HepG2 (cell line): ENCODE measurements around the gene DHX30. TPM values are rescaled to one million over a fixed set of nuclear protein-coding genes. Genes with fewer than 3 reads are reported as not detected.

ENCODE experiments used
- ADNP ChIP-seq: sonication (generic); formaldehyde crosslinking; IDR thresholded peaks from 2 replicates; pipeline ENCODE4 v1.4.0; 2020; ENCODE audit warnings: missing genetic modification reagents
- CHD2 ChIP-seq: IDR thresholded peaks from 2 replicates; pipeline ENCODE4 v1.6.1; 2011; ENCODE audit warnings: low read depth, low read length, improper control_type of control experiment
- ELF3 ChIP-seq: IDR thresholded peaks from 2 replicates; pipeline ENCODE4 v1.6.1; 2016; ENCODE audit warnings: missing genetic modification reagents, missing compliant biosample characterization
- EZH2 ChIP-seq: conservative IDR thresholded peaks from 2 replicates; pipeline ENCODE4 v1.6.1; 2012; ENCODE audit warnings: mild to moderate bottlenecking, low read depth, low read length, moderate library complexity
- HOXA5 ChIP-seq: sonication (generic); formaldehyde crosslinking; IDR thresholded peaks from 2 replicates; pipeline ENCODE4 v1.4.0; 2020; ENCODE audit warnings: missing genetic modification reagents
- JUNB ChIP-seq: sonication (generic); formaldehyde crosslinking; IDR thresholded peaks from 2 replicates; pipeline ENCODE4 v1.8.0; 2022; ENCODE audit warnings: missing genetic modification reagents, mild to moderate bottlenecking, borderline replicate concordance
- KDM4B ChIP-seq: sonication (generic); formaldehyde crosslinking; IDR thresholded peaks from 2 replicates; pipeline ENCODE4 v1.4.0; 2020; ENCODE audit warnings: missing genetic modification reagents
- POGZ ChIP-seq: sonication (generic); formaldehyde crosslinking; IDR thresholded peaks from 2 replicates; pipeline ENCODE4 v1.4.0; 2020; ENCODE audit warnings: mild to moderate bottlenecking, missing genetic modification reagents
- PRPF4 ChIP-seq: fragments of 200-400 bp; formaldehyde crosslinking; IDR thresholded peaks from 2 replicates; pipeline ENCODE4 v1.6.1; 2016; ENCODE audit warnings: low read length, low read depth; ENCODE audit not compliant: poor library complexity, severe bottlenecking
- REST ChIP-seq, 2 experiments: IDR thresholded peaks; 2 replicates each; pipeline ENCODE4 v1.6.1; 2011 to 2012; ENCODE audit warnings: low read length in 2 of 2, borderline replicate concordance in 1 of 2, low read depth in 1 of 2, mild to moderate bottlenecking in 1 of 2, moderate library complexity in 1 of 2
- SETDB1 ChIP-seq: sonication (generic); formaldehyde crosslinking; IDR thresholded peaks from 2 replicates; pipeline ENCODE4 v1.5.1; 2020; ENCODE audit warnings: missing genetic modification reagents, mild to moderate bottlenecking, borderline replicate concordance
- SIN3B ChIP-seq: fragments of 150-350 bp; IDR thresholded peaks from 2 replicates; pipeline ENCODE4 v1.6.1; 2014; ENCODE audit warnings: low read length
- SUZ12 ChIP-seq: fragments of 150-350 bp; IDR thresholded peaks from 2 replicates; pipeline ENCODE4 v1.6.1; 2014; ENCODE audit warnings: low read depth, low read length
- TMF1 ChIP-seq: sonication (generic); formaldehyde crosslinking; IDR thresholded peaks from 2 replicates; pipeline ENCODE4 v1.8.1; 2022; ENCODE audit warnings: low read depth, missing genetic modification reagents
- XRCC5 ChIP-seq: fragments of 200-400 bp; formaldehyde crosslinking; optimal IDR thresholded peaks from 2 replicates; pipeline ENCODE3; 2017; ENCODE audit warnings: mild to moderate bottlenecking, low read length
- ZBTB49 ChIP-seq: sonication (generic); formaldehyde crosslinking; IDR thresholded peaks from 2 replicates; pipeline ENCODE4 v1.4.0; 2020; ENCODE audit warnings: missing genetic modification reagents, borderline replicate concordance
- ZNF232 ChIP-seq: sonication (generic); formaldehyde crosslinking; IDR thresholded peaks from 2 replicates; pipeline ENCODE4 v1.4.0; 2020; ENCODE audit warnings: missing genetic modification reagents, borderline replicate concordance
- ZNF256 ChIP-seq: sonication (generic); formaldehyde crosslinking; conservative IDR thresholded peaks from 2 replicates; pipeline ENCODE4 v1.4.0; 2020; ENCODE audit warnings: missing genetic modification reagents
- ZNF350 ChIP-seq: sonication (generic); formaldehyde crosslinking; IDR thresholded peaks from 2 replicates; pipeline ENCODE4 v1.4.0; 2020; ENCODE audit warnings: mild to moderate bottlenecking, low read depth, missing genetic modification reagents, borderline replicate concordance
- ZNF501 ChIP-seq: sonication (generic); formaldehyde crosslinking; IDR thresholded peaks from 2 replicates; pipeline ENCODE4 v1.5.1; 2020; ENCODE audit warnings: mild to moderate bottlenecking, moderate library complexity, missing genetic modification reagents
- polyA plus RNA-seq, 8 experiments: library from polyadenylated mRNA; depleted of rRNA in 3 of 8; stranded (reverse) in 7 of 8; unstranded in 1 of 8; fragments of >200 nt; fragmentation: Illumina TruSeq in 4 of 8; extraction: Trizol in 4 of 8; gene quantifications; 2 replicates each; pipeline versions ENCODE4 v1.2.1 to v1.2.3, GENCODE V29; 2011 to 2016; ENCODE audit warnings: low read depth in 4 of 8, missing spikeins in 1 of 8, mixed read lengths in 1 of 8; ENCODE audit not compliant: insufficient read depth in 1 of 8
- total RNA-seq, 5 experiments: library from RNA; depleted of rRNA; stranded (reverse); fragments of >200 nt; fragmentation: Illumina TruSeq; extraction: Trizol; gene quantifications; 2 replicates each; pipeline ENCODE4 v1.2.3, GENCODE V29; 2016; ENCODE audit warnings: low read depth in 1 of 5
- TF ChIP-seq, protein P1 (sequence below): sonication (generic); formaldehyde crosslinking; IDR thresholded peaks from 2 replicates; pipeline ENCODE4 v1.4.0; 2020; ENCODE audit warnings: missing genetic modification reagents

Gene DHX30
- total and polyA plus RNA-seq, 2 of the 13 experiments (the other 11 are each of a cell fraction or from before 2014, with no cell fraction given), result 30.6 to 59.4 TPM

- TF ChIP-seq XRCC5, result peak; percentile 96
- no peak for TF ChIP-seq PRPF4
- TF ChIP-seq ZNF232 (CRISPR knock-in tag), result no peak; the same call in 1 of the 2 replicates
- TF ChIP-seq, protein P1, sequence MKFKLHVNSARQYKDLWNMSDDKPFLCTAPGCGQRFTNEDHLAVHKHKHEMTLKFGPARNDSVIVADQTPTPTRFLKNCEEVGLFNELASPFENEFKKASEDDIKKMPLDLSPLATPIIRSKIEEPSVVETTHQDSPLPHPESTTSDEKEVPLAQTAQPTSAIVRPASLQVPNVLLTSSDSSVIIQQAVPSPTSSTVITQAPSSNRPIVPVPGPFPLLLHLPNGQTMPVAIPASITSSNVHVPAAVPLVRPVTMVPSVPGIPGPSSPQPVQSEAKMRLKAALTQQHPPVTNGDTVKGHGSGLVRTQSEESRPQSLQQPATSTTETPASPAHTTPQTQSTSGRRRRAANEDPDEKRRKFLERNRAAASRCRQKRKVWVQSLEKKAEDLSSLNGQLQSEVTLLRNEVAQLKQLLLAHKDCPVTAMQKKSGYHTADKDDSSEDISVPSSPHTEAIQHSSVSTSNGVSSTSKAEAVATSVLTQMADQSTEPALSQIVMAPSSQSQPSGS (CRISPR knock-in tag), result peak; percentile 53; the same call in 1 of the 2 replicates
- TF ChIP-seq KDM4B (CRISPR knock-in tag), result no peak; the same call in 1 of the 2 replicates
- no peak for TF ChIP-seq TMF1 (CRISPR knock-in tag)
- no peak; the same call in 1 of the 2 replicates for TF ChIP-seq ZBTB49 (CRISPR knock-in tag)
- no peak for TF ChIP-seq ADNP (CRISPR knock-in tag)
- TF ChIP-seq HOXA5 (CRISPR knock-in tag), result peak; percentile 31; the same call in 1 of the 2 replicates
- peak; percentile 89 for TF ChIP-seq ZNF501 (CRISPR knock-in tag)
- TF ChIP-seq CHD2, result 0 out of 2 replicates have a peak, but pooled peaks have one; percentile 12
- TF ChIP-seq SUZ12, result no peak
- no peak for TF ChIP-seq EZH2
- no peak for TF ChIP-seq JUNB
- peak; percentile 78 for TF ChIP-seq POGZ
- no peak for TF ChIP-seq SETDB1 (CRISPR knock-in tag)
- 0 out of 2 replicates have a peak, but pooled peaks have one; percentile 26 for TF ChIP-seq ZNF350
- peak; percentile 56; the same call in 1 of the 2 replicates for TF ChIP-seq SIN3B
- TF ChIP-seq ZNF256 (CRISPR knock-in tag), result no peak
- peak; percentile 56 for TF ChIP-seq ELF3 (CRISPR knock-in tag)
- TF ChIP-seq REST (IDR thresholded peaks at IDR 0.05; ENCODE audit: borderline replicate concordance in 1 of 2, low read depth in 1 of 2, low read length in 2 of 2), result no peak; a peak in 2 of 4 replicates
These were observed 21.9 kb downstream of the DHX30 start (continued) for GRCh38 chr3:47824541-47825473.
